GM21515 (cell line): ENCODE measurements around the gene NFKBIZ.
A peak's percentile ranks its signal among the peaks of the same experiment; 100 is the strongest.
"Not testable (repeated sequence)": the region's sequence is repeated elsewhere in the genome, so short reads cannot be mapped to it uniquely, and the experiment has no call there.

Experiments
- ATAC-seq: cut with Tn5 transposase; IDR thresholded peaks from one replicate; pipeline ENCODE4 v1.9.1; 2021; ENCODE audit not compliant: unreplicated experiment

The NFKBIZ gene

GRCh38 chr3:101868534-101869464, 19.5 kb downstream of the NFKBIZ start:
- no peak for ATAC-seq

GRCh38 chr3:101870138-101870537, 20.8 kb downstream of the NFKBIZ start:
- ATAC-seq = no peak

DNA sequence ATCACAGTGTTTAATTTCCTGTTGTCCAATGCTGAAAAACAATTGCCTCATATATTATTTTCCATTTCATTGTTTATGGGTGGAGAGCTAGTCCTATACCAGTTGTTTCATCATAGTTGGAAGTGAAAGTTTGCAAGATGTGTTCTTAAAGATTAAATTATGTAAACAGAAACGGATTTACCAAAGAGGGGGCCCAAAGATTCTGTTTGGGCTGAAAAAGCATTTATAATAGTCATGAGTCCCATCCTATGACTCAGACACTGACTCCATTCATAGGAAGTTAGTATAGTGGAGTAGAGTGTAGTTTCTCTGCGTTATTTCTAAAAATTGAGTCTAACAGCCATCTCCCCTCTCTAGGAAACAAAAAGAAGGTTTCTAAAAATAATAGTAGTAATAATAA, 24.3 kb downstream of the NFKBIZ start:
- no peak for ATAC-seq

DNA sequence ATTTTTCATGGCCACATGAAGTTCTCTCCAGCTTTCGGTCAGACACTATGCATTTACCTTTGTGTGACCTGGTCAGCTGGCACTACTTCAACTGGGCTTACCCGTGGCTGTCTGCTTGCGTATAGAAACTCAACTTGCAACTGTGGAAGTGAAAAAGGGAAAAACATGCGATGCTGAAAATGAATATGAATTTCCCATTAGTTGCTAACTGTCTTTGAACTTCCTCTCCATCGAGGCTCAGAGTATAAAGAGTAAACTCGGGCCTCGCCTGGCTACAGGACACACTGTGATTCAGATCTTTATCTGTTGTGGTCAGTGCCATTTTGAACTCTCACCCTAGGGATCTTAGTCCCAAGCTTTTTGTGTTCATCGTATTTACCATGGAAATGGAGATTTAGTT, 26.8 kb downstream of the NFKBIZ start:
- no peak for ATAC-seq

DNA sequence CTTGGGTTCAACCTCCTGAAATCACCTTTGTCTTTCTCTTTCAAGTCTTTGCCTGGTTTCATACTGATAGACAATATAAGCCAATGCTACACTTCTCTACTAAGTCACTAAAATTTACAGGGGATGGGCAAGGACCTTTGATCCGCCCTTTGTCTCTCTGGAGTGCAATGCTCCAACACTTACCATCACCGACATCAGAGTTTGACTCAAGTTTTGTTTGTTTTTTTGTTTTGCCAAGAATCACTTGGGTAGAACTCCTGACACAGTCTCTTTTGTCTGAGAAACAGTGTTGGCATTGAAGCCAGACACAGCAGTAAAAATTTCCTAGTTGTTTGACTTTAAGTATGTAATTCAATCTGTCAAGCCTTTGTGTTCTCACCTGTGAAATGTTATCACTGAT, 29.3 kb downstream of the NFKBIZ start:
- no peak for ATAC-seq

GRCh38 chr3:101879102-101879501, 29.8 kb downstream of the NFKBIZ start:
- ATAC-seq = no peak

DNA sequence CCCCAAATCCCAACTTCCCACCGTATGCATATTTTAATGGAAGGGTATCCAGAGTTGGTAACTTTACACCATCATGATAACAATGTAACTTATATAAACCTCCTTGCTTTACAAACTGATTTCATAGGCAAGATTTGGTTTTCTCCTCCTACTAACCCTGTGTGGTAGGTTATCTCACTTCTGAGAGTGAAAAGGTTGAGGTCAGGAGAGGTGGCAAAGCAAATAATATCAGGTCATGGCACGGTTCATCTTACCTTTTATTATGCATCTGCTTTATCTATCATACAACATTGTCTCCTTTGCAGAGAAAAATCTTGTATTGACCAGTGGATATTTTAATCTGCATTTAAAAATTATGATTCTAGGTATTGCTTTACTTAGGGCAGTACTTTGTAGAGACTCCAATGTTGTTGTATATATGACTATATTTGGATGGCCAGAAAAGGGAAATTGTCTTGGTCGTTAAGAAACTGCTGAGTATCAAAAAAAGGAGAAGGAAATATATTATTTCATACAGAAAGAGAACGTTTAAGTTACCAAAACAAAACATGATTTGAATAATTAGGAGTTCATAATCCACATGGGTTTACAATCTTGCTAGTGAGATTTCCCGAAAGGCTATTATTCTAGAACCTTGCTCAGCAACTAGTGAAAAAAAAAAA, 30.4 kb downstream of the NFKBIZ start:
- ATAC-seq = no peak

DNA sequence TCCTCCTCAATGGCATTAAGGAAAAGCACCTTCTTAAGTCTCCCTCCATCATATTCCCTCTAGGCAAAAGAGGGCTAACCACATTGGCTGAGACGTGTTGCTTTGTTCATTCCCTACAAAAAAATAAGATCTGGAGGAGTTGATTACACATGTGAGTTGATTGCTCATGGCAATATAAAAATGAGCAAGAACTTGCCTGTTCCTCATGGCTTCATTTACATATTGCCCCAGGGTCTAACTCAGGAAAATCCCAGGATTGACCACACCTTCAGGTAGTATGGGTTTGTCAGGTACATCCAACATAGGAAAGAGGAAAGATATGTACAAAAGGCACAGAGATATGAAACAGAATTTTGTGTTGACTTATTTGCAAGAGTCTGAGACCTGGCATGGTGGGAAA, 35.5 kb downstream of the NFKBIZ start:
- ATAC-seq = no peak

- ATAC-seq = not testable (repeated sequence)
Observed at GRCh38 chr3:101885584-101885983, 36.3 kb downstream of the NFKBIZ start.

GRCh38 chr3:101886626-101887025, 37.3 kb downstream of the NFKBIZ start:
- no peak for ATAC-seq

GRCh38 chr3:101888653-101889052, 39.3 kb downstream of the NFKBIZ start:
- no peak for ATAC-seq

DNA sequence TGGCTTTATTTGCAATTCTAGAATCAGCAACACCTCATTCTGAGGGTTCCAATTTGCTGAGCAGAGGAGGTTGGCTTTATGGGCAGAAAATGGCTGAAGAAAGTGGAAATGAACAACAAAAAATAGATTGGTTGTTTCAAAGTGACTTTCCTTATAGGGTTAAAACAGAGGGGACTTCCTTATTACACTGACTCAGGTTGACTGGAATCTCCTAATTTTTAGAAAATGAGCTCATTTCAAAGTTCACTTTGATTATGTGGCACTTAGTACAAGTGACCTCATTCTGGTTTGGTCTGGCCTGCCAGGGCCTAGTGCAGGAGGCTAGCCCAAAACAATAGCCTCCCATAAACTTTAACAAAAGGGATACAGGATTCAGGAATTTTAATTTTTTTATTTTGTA, 41.4 kb downstream of the NFKBIZ start:
- no peak for ATAC-seq

GRCh38 chr3:101892648-101893047, 43.3 kb downstream of the NFKBIZ start:
- ATAC-seq = no peak

GRCh38 chr3:101896083-101896757, 46.9 kb downstream of the NFKBIZ start:
- ATAC-seq = no peak

DNA sequence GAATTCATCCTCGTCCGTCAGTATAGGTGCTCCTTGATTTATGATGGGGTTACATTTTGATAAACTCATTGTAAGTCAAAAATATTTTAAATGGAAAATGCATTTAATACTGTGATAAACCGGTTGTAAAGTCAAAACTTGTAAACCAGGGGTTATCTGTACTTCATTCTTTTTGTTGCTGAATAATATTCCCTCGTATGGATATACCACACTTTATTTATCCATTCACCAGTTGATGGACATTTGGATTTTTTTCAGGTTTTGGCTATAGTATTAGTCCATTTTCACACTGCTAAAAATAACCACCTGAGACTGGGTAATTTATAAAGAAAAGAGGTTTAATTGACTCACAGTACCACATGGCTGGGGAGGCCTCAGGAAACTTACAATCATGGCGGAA, 47.7 kb downstream of the NFKBIZ start:
- ATAC-seq = no peak

- ATAC-seq = no peak
Observed at GRCh38 chr3:101898039-101898438, 48.7 kb downstream of the NFKBIZ start.

- ATAC-seq = peak; percentile 91
Observed at GRCh38 chr3:101898752-101899169, 49.4 kb downstream of the NFKBIZ start.

DNA sequence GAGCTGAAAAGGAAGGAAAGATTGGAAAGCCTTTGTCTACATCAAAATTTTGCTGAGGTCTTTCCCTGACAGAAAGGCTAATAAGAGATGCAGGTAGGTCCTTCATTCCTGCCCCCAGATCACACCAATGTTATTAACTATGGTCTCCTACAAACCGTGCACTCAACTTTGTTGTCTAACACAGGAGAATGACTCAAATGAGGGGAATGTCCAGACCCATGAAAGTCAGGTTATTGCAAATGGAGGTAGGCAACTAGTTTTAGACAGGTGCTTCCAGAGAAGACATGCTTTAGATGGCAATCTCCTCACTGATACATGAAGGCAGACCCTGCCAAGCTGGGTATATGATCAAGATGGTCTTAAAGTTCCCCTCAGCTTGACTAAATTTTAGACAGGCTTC, 51.0 kb downstream of the NFKBIZ start:
- ATAC-seq = no peak

DNA sequence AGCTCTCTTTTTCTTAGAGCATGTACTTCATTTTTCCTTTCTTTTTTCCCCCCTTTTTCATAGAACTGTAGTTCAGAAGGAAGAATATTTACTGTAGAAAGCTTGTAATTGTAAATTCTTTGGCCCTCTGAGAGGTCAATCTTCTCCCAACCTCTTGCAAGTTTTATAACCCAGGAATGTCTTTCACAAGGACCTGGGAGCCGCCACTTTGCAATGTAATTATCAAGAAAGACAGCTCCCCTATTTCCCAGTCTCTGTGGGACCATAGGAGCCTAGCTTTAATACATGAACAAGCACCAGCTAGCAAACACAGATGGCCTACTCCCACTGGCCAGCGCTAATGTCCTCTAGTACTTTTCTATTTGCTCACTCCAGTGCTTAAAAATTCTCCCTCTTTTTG, 51.4 kb downstream of the NFKBIZ start:
- ATAC-seq = no peak

GRCh38 chr3:101902041-101902440, 52.7 kb downstream of the NFKBIZ start:
- ATAC-seq = no peak

GRCh38 chr3:101903451-101903871, 54.1 kb downstream of the NFKBIZ start:
- no peak for ATAC-seq

DNA sequence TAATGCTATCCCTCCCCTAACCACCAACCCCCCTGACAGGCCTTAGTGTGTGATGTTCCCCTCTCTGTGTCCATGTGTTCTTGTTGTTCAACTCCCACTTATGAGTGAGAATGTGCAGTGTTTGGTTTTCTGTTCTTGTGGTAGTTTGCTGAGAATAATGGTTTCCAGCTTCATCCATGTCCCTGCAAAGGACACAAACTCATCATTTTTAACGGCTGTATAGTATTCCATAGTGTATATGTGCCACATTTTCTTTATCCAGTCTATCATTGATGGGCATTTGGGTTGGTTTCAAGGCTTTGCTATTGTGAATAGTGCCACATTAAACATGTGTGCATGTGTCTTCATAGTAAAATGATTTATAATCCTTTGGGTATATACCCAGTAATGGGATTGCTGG, 56.3 kb downstream of the NFKBIZ start:
- ATAC-seq = not testable (repeated sequence)
